Measurements from ENCODE around the gene SH3BP4.

DNA sequence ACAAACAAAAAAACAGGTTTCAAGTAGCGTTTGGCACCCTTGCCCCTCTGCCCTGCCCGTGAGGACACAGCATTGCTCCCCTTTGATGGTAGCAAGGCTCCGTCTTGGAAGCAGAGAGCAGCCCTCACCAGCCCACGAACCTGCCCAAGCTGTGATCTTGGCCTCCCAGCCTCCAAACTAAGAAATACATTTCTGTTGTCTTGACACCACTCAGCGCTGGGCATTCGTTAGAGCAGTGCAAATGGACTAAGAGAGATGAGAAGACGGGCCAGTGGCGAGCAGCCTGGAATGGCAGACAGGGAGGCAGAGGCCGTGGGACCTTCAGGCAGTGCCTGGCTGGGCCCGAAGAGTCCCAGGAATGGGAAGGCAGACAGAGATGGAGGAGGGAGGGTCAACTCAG, 109.8 kb downstream of the SH3BP4 start:
- no peak for TF ChIP-seq POLR2A (IDR thresholded peaks at IDR 0.05)
- no peak for TF ChIP-seq EP300 (IDR thresholded peaks at IDR 0.05)

All from gastroesophageal sphincter (tissue), 2 donors.